Stimulated activated CD4-positive, alpha-beta T cell treated with anti-CD3 and anti-CD28 coated beads, Interleukin-15, amount 100 ng/mL, for 24 hours (primary cell): ENCODE results near the gene PSME3IP1.
"Not testable (repeated sequence)": the region's sequence is repeated elsewhere in the genome, so short reads cannot be mapped to it uniquely, and the experiment has no call there.

ENCODE experiments used
- DNase-seq: peaks from one replicate; pipeline ENCODE4 v3.0.0-alpha.2; 2020

PSME3IP1 gene

GRCh38 chr16:57185945-57186871 lies at the start of gene PSME3IP1, which contains the start of gene RSPRY1:
Gene PSME3IP1, minus strand, starts transcription at chr16:57186039. Its CDS starts 12,185 bp downstream, at chr16:57173854.
Gene RSPRY1, plus strand, starts transcription at chr16:57186329. Its CDS starts 18,330 bp downstream, at chr16:57204659.
- DNase-seq = peak; percentile 98

- peak; percentile 43 for DNase-seq
Measured at GRCh38 chr16:57235128-57236021, 49.5 kb upstream of the PSME3IP1 start.

- DNase-seq = no peak
Measured at GRCh38 chr16:57234707-57235092, 48.9 kb upstream of the PSME3IP1 start.

- DNase-seq = no peak
Measured at GRCh38 chr16:57233944-57234706, 48.3 kb upstream of the PSME3IP1 start.

GRCh38 chr16:57231821-57232350 lies 46.0 kb upstream of the PSME3IP1 start:
- no peak for DNase-seq

- no peak for DNase-seq
Measured at GRCh38 chr16:57229079-57229478, 43.2 kb upstream of the PSME3IP1 start.

GRCh38 chr16:57226701-57227621 lies 41.1 kb upstream of the PSME3IP1 start:
- DNase-seq = no peak

GRCh38 chr16:57225978-57226377 lies 40.1 kb upstream of the PSME3IP1 start:
- DNase-seq = no peak

GRCh38 chr16:57224651-57225335 lies 39.0 kb upstream of the PSME3IP1 start:
- no peak for DNase-seq

GRCh38 chr16:57223057-57223456 lies 37.2 kb upstream of the PSME3IP1 start:
- DNase-seq = no peak

GRCh38 chr16:57216968-57217367 lies 31.1 kb upstream of the PSME3IP1 start:
- no peak for DNase-seq

- DNase-seq = no peak
Measured at GRCh38 chr16:57213462-57213861, 27.6 kb upstream of the PSME3IP1 start.

- DNase-seq = no peak
Measured at GRCh38 chr16:57209780-57210179, 23.9 kb upstream of the PSME3IP1 start.

GRCh38 chr16:57208926-57209325 lies 23.1 kb upstream of the PSME3IP1 start:
- DNase-seq = no peak

- no peak for DNase-seq
Measured at GRCh38 chr16:57204675-57205074, 18.8 kb upstream of the PSME3IP1 start.

- no peak for DNase-seq
Measured at GRCh38 chr16:57203451-57203850, 17.6 kb upstream of the PSME3IP1 start.

GRCh38 chr16:57202095-57202886 lies 16.5 kb upstream of the PSME3IP1 start:
- DNase-seq = no peak

- not testable (repeated sequence) for DNase-seq
Measured at GRCh38 chr16:57200926-57201325, 15.1 kb upstream of the PSME3IP1 start.

- DNase-seq = not testable (repeated sequence)
Measured at GRCh38 chr16:57200321-57200720, 14.5 kb upstream of the PSME3IP1 start.

GRCh38 chr16:57196753-57197152 lies 10.9 kb upstream of the PSME3IP1 start:
- DNase-seq = no peak
